Caki2 (cell line): ENCODE measurements around the gene CST9. TPM values are rescaled to one million over a fixed set of nuclear protein-coding genes. Genes with fewer than 3 reads are reported as not detected.

Experiments used
- DNase-seq: peaks from one replicate; pipeline ENCODE4 v3.0.0-alpha.2; 2015; ENCODE audit warnings: low read depth
- in situ Hi-C: cut with HindIII; loops from 2 replicates; pipeline ENCODE4 v1.10.0; 2016; ENCODE audit warnings: low sequenced_read_pairs, low pct_unique_long_range_greater_than_20kb, mixed read lengths
- total RNA-seq: library from RNA; depleted of rRNA; stranded (reverse); fragments of >200 nt; shearing (Covaris generic); gene quantifications from 2 replicates; pipeline ENCODE4 v1.2.3, GENCODE V29; 2014; ENCODE audit warnings: low replicate concordance; rRNA removed

The CST9 gene
- total RNA-seq, result not detected in 2 replicates

- no peak for DNase-seq
- in situ Hi-C loops, result no loop called here
These were observed at the start of gene CST9 for GRCh38 chr20:23605867-23606651. TSS of gene CST9 (minus strand) at chr20:23605917. CDS start at chr20:23605864, 53 bp downstream.

- in situ Hi-C loops, result no loop called here
- DNase-seq, result no peak
These were observed 49.0 kb upstream of the CST9 start for GRCh38 chr20:23654717-23655116.

GRCh38 chr20:23654000-23654399 lies 48.3 kb upstream of the CST9 start:
- no peak for DNase-seq
- in situ Hi-C loops, result no loop called here

GRCh38 chr20:23653400-23653938 lies 47.8 kb upstream of the CST9 start:
- DNase-seq, result no peak
- in situ Hi-C loops, result no loop called here

GRCh38 chr20:23652926-23653325 lies 47.2 kb upstream of the CST9 start:
- DNase-seq, result no peak
- in situ Hi-C loops, result no loop called here

- DNase-seq, result peak; percentile 32
These were observed 46.7 kb upstream of the CST9 start for GRCh38 chr20:23652371-23652770.

GRCh38 chr20:23651117-23651516 lies 45.4 kb upstream of the CST9 start:
- no peak for DNase-seq
- in situ Hi-C loops, result no loop called here

More at GRCh38 chr20:23652371-23652770, 46.7 kb upstream of the CST9 start:
- in situ Hi-C loops, result no loop called here

GRCh38 chr20:23649830-23650417 lies 44.2 kb upstream of the CST9 start:
- in situ Hi-C loops, result no loop called here
- DNase-seq, result no peak

- no peak for DNase-seq
- in situ Hi-C loops, result no loop called here
These were observed 43.5 kb upstream of the CST9 start for GRCh38 chr20:23649242-23649641.

GRCh38 chr20:23647346-23647745 lies 41.6 kb upstream of the CST9 start:
- DNase-seq, result no peak
- in situ Hi-C loops, result no loop called here

GRCh38 chr20:23646106-23646873 lies 40.6 kb upstream of the CST9 start:
- no peak for DNase-seq
- in situ Hi-C loops, result no loop called here

GRCh38 chr20:23645575-23645974 lies 39.9 kb upstream of the CST9 start:
- no peak for DNase-seq
- in situ Hi-C loops, result no loop called here

- no peak for DNase-seq
These were observed 38.4 kb upstream of the CST9 start for GRCh38 chr20:23644164-23644563.

GRCh38 chr20:23643659-23644058 lies 37.9 kb upstream of the CST9 start:
- in situ Hi-C loops, result no loop called here
- DNase-seq, result no peak

More at GRCh38 chr20:23644164-23644563, 38.4 kb upstream of the CST9 start:
- in situ Hi-C loops, result no loop called here

- in situ Hi-C loops, result no loop called here
- DNase-seq, result peak; percentile 61
These were observed 36.4 kb upstream of the CST9 start for GRCh38 chr20:23641936-23642751.

- no peak for DNase-seq
- in situ Hi-C loops, result no loop called here
These were observed 35.3 kb upstream of the CST9 start for GRCh38 chr20:23640671-23641667.

- in situ Hi-C loops, result no loop called here
- no peak for DNase-seq
These were observed 34.4 kb upstream of the CST9 start for GRCh38 chr20:23640018-23640601.
